Upper lobe of right lung (tissue), 1 donor: ENCODE data around the gene NPHP3. TPM values are rescaled to one million over a fixed set of nuclear protein-coding genes. Genes with fewer than 3 reads are reported as not detected.

ENCODE experiments used
- ATAC-seq: fragments of 200-7000 bp; cut with Tn5 transposase; one replicate; pipeline ENCODE4 v1.9.1; 2020; ENCODE audit warnings: mild to moderate bottlenecking, moderate library complexity
- DNase-seq: peaks from one replicate; pipeline ENCODE4 v3.0.0-alpha.2; 2020
- H3K27ac ChIP-seq: fragments of 200-600 bp; one replicate; pipeline ENCODE4 v1.8.0; 2022
- H3K27me3 ChIP-seq: fragments of 200-600 bp; one replicate; pipeline ENCODE4 v1.8.0; 2022; ENCODE audit warnings: mild to moderate bottlenecking
- H3K36me3 ChIP-seq: fragments of 200-600 bp; one replicate; pipeline ENCODE4 v1.8.0; 2022
- H3K4me1 ChIP-seq: fragments of 200-600 bp; one replicate; pipeline ENCODE4 v1.8.0; 2022
- H3K4me3 ChIP-seq: fragments of 200-600 bp; one replicate; pipeline ENCODE4 v1.8.0; 2022; ENCODE audit warnings: mild to moderate bottlenecking
- H3K9me3 ChIP-seq: fragments of 200-600 bp; one replicate; pipeline ENCODE4 v1.8.0; 2022
- CTCF ChIP-seq: fragments of 200-600 bp; IDR thresholded peaks from one replicate; pipeline ENCODE4 v1.8.0; 2022; ENCODE audit warnings: antibody characterized with exemption
- intact Hi-C: fragments of 100-400 bp; cut with DNase I; formaldehyde crosslinking; loops from one replicate; pipeline ENCODE4 v1.11.0; 2022
- total RNA-seq: library from RNA; stranded (reverse); fragmentation: NEBNext Ultra II Directional; extraction: Animal tissue kit (Norgen Biotek cat#: 25700); gene quantifications from one replicate; pipeline ENCODE4 v1.2.1, GENCODE V29; 2021
- donor health status: DM: no; HTN: yes; CAD: no; lungs with severe emphysema.

NPHP3 gene
- total RNA-seq, 1 donor from 2014 or later: 33.7 TPM

GRCh38 chr3:132654190-132654589, 68.0 kb downstream of the NPHP3 start:
- H3K4me3 ChIP-seq: no peak overlapping the region
- no peaks in the 10 kb centered on the region for H3K27me3 ChIP-seq
- no peak overlapping the region for H3K27ac ChIP-seq
- no peaks in the 10 kb centered on the region for H3K9me3 ChIP-seq
- no peak for ATAC-seq
- TF ChIP-seq CTCF: no peak
- intact Hi-C loops: no loop called here
- no peaks in the 10 kb centered on the region for H3K36me3 ChIP-seq
- no peak for DNase-seq
- peaks cover 21% of the 10 kb centered on the region for H3K4me1 ChIP-seq

- Histone ChIP-seq H3K4me1 (peaks cover 11% of the 10 kb centered on the region), H3K27me3 (no peaks in the 10 kb centered on the region), H3K9me3 (no peaks in the 10 kb centered on the region), H3K4me3 (no peak overlapping the region), H3K36me3 (no peaks in the 10 kb centered on the region), H3K27ac (no peak overlapping the region)
- ATAC-seq: no peak
- intact Hi-C loops: no loop called here
- TF ChIP-seq CTCF: no peak
- no peak for DNase-seq
These were observed 69.5 kb downstream of the NPHP3 start for GRCh38 chr3:132652640-132653270.

- Histone ChIP-seq H3K4me1 (peaks cover 5% of the 10 kb centered on the region), H3K9me3 (no peaks in the 10 kb centered on the region), H3K36me3 (no peaks in the 10 kb centered on the region), H3K27me3 (no peaks in the 10 kb centered on the region), H3K27ac (no peak overlapping the region), H3K4me3 (no peak overlapping the region)
- DNase-seq (no peak), ATAC-seq (no peak)
- intact Hi-C loops: no loop called here
- no peak for TF ChIP-seq CTCF
These were observed 72.1 kb downstream of the NPHP3 start for GRCh38 chr3:132650153-132650552.

- no peak for ATAC-seq
- Histone ChIP-seq H3K27me3 (no peaks in the 10 kb centered on the region), H3K9me3 (no peaks in the 10 kb centered on the region)
These were observed 77.2 kb downstream of the NPHP3 start for GRCh38 chr3:132645058-132645457.

GRCh38 chr3:132643366-132643765, 78.8 kb downstream of the NPHP3 start:
- Histone ChIP-seq H3K9me3 (no peaks in the 10 kb centered on the region), H3K27me3 (no peaks in the 10 kb centered on the region), H3K36me3 (peaks cover 17% of the 10 kb centered on the region), H3K27ac (no peak overlapping the region), H3K4me3 (no peak overlapping the region), H3K4me1 (no peaks in the 10 kb centered on the region)
- ATAC-seq: peak; percentile 57
- TF ChIP-seq CTCF: no peak
- intact Hi-C loops: loop anchor here (5.0 kb wide), 1 partner anchor 111 kb away; no protein-coding TSS in a partner anchor
- no peak for DNase-seq

More at GRCh38 chr3:132645058-132645457, 77.2 kb downstream of the NPHP3 start:
- Histone ChIP-seq H3K4me3 (no peak overlapping the region), H3K36me3 (peaks cover 4% of the 10 kb centered on the region), H3K4me1 (no peaks in the 10 kb centered on the region), H3K27ac (no peak overlapping the region)
- no peak for TF ChIP-seq CTCF
- intact Hi-C loops: no loop called here
- no peak for DNase-seq

- Histone ChIP-seq H3K36me3 (peaks cover 24% of the 10 kb centered on the region), H3K27me3 (no peaks in the 10 kb centered on the region), H3K4me3 (no peak overlapping the region), H3K9me3 (no peaks in the 10 kb centered on the region), H3K27ac (no peak overlapping the region), H3K4me1 (no peaks in the 10 kb centered on the region)
- TF ChIP-seq CTCF: no peak
- intact Hi-C loops: loop anchor here (5.0 kb wide), 1 partner anchor 110 kb away; no protein-coding TSS in a partner anchor
- ATAC-seq: no peak
- DNase-seq: no peak
These were observed 79.7 kb downstream of the NPHP3 start for GRCh38 chr3:132642539-132642847.
